Activated CD8-positive, alpha-beta memory T cell treated with anti-CD3 and anti-CD28 coated beads, Interleukin-2, amount 50 U/mL, for 24 hours (primary cell): Measurements from ENCODE around the gene TCF7L2.

Experiments used
- DNase-seq: peaks from one replicate; pipeline ENCODE4 v3.0.0-alpha.2; 2020; ENCODE audit errors: extremely low read depth

The TCF7L2 gene

DNA sequence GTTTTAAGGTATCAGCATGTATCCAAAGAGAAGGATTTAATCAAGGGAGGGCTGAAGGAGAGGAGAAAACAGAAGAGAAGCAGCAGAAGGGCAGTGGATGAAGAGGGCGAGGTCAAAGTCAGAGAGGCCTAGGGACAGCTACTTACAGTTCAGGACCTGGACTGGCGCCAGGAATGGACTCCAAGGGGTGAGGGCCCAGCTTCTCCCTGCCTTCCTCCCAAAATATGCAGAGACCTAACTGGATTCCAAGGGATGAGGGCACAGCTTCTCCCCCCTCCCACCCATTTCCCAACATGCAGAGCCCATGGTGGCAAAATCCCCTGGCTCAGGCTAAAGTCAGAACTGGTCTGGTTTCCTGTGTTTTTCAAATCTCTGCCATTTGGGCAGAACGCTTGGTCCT lies 3.4 kb upstream of the TCF7L2 start:
- no peak for DNase-seq

DNA sequence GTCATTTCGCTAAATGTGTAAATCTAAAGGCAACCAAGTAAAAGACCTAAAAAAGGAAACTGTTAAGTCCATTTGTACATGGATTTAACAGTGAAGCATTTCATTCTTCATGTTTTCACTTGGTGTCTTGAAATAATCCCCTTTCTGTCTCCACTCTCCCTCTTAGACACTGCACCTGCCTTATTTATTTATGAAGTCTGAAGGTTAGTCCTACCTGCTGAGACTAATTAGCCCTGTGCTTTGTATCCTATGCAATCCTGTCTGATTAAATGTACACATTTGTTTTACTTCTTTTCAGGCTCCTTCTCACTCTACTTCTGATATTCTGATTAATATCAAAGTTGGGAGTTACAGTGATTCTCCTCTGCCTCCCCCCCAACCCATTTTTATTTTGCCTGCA lies 1.9 kb upstream of the TCF7L2 start:
- no peak for DNase-seq

DNA sequence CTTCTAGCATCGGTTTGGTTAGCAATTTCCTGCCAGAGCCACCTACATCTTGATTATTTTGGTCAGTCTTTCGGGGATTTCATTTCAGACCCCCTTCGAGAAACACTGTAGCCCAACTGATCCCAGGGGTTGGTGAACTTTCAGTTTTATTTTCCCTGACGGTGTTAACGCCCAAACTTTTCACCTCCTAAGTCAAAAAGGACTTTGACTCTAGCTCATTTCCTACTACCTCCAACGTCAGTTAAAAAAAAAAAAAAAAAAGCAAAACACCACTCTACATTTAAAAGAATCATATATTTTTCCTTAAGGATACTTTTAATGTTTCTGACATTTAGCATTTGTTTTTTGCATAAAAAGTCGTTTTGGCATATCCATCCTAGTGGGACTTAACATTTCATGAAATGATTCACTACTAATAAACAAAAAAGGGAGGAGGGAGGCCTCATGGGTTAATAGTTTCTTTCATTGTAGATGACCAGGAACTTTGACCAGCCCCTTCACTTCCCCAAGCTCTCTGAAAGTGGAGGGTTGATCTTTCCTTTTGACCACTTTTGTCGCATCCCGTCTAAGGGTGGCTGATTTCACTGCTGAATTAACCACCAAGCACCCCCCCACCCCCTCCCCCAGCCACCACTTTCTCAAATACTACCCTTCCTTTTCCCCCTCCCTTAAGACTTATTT lies 764 bp upstream of the TCF7L2 start:
- no peak for DNase-seq

DNA sequence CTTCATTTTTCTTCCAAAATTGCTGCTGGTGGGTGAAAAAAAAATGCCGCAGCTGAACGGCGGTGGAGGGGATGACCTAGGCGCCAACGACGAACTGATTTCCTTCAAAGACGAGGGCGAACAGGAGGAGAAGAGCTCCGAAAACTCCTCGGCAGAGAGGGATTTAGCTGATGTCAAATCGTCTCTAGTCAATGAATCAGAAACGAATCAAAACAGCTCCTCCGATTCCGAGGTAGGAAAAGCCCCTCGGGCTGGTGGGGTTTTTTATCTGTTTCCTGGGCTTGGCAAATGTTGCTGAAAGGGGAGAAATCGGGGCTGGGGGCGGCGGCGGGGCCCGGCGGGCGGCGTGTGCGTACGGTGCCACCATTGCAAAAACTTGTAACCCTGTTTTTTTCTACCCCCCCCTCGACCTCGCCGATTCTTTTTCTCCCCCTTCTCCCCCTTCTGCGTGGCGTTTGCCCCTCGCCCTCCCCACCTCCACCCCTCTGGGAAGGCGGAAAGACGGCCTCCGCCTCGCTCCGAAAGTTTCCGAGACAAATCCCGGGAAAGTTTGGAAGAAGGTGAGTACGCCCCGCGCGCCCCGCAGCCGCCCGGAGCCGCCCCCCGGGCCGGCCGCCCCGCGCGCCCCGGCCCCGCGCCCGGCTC lies 789 bp downstream of the TCF7L2 start:
- DNase-seq = no peak

DNA sequence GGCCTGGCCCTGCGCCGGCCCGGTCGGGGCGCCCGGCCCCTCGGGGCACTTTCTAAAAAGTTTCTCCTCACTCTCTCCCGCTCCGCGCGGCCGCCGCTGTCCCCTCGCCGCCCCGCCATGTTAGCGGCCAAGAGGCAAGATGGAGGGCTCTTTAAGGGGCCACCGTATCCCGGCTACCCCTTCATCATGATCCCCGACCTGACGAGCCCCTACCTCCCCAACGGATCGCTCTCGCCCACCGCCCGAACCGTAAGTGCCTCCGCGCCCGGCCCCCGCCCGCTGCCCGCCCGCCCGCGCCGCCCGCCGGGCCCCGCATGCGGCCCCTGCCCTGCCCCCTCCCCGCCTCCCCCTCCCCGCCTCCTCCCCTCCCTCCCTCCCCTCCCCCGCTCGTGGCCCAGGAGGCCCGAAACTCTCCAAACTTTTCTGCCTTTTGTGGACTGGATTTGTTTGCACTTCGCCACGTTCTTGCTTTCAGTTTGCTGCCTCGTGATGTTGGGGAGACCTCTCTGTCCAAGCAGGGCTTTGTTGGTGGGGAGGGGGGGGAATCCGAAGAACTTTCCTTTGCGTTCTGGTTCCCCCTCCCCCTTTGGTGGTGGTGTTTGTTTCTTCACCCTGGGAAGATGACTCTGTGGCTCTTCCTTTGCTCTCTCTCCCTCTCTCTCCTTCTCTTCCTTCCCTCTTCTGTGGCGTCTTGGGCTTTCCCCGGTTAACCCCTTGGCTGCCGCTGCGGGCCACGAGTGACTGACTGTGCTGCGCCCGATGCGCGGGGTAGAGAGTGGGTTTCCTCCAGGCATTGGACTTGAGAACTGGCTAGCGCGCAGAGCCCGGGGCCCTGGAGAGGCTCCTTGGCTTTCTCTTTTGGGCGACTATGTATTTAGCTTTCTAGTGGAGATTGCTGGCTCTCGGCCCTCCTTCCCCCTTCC lies 1.6 kb downstream of the TCF7L2 start:
- DNase-seq = no peak

DNA sequence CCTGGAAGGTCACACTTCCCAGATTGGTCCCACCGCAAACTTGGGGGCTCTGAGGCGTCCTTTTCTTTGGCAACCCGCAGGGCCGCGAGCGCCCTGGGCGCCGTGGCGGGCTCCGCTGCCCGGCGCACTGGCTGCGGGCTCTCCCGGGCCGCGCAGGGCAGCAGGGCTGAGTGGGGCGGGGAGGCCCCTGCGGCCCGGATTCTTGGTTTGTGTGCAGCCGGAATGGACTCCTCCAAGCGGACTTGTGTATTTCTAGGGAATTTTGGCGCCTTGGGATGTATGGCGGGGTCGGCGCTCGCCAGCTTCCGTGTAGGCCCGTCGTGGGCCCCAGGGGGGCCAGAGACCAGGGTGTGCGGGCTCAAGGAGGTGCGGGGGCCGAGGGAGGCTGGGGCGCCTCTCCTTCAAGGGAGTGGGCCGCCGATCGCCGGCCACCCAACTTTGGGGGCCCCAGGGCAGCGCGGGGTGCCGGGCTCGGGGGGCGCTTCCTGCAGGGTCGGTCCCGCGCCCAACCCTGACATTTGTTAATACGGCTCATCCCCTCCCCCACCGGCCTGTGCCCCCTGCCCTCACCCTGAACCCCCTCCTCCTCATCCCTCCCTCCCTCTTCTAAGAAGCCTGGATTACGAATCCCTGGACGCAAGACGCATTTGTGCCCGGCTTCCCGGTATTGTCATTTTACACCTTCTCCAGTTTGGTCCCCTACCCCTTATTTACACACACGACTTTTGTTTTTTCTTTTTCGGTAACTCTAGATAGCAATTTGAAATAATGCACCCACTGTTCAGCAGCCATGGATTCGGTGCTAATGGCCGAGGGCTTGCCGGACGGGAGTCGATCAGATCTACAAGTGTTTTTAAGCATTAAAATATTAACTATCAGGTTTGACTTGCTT lies 2.5 kb downstream of the TCF7L2 start:
- DNase-seq = no peak

DNA sequence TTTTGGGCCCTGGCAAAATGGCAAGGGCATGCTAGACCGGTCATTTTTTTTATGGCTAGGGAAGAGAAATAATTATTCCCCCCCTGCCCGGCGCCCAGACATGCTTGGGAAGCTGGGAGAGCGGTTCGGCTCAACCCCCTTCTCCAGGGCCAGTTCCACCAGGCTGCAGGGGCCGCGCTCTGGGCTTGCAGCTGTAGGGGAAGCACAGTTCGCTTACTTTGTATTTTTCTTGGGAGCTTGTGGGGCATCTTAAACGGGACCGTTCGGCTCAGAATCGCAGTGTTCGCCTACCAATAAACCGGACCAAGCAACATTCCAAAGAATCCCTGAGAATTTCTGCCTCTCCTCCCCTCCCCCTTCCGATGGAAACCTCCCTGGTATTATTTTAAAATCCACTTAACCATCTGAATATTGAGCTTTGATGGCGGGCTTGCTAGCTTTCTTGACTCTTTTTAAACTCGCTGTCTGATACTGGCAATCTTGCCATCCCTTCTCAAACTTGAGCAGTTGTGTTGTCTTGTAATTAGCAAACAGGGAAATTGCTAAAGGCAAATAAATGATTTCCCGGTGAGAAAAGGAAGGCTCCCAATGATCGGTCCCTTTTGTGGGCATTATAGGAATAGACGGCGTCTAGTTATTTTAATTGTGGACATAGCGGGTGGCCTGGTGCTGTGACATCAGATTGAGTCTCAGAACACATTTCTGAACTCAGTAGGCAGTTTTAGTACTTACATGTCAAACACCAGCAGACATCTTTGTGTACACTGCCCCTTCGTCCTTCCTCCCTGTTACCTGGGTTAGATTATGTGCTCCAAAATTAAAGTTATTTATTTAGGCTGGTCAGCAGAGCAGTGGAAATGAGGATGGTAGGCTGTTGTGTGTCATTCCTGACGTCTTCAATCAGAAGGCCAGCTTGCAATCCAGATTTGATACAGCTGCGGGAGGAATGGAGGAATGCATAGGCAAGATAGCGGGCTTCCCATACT lies 3.4 kb downstream of the TCF7L2 start:
- DNase-seq = no peak

DNA sequence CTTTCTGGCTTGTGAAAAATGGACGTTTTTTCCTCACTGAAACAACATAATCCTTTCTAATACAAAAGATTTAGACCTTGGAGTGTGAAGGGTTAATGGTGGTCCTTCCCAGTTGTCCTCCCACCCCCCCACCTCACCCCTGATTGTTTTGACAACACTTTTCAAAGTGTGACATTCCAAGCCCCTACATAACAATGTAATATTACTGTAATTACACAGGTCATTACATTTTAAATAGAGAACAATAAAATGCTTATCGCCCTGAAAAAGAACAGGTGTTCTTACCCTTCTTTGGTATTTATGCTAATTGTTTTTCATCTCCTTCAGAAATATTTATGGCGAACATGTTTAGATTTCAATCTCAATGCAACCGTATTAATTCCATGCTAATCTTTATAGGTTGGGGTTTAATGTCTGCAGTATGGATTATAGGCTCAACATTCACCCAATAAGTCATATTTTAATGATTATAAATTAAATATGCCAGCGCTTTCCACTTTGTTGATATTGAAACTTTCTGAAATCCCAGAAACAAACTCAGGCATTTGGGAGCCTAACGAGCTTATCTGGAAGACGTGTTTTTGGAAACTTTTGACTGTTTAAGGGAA lies 5.0 kb downstream of the TCF7L2 start:
- DNase-seq = no peak

DNA sequence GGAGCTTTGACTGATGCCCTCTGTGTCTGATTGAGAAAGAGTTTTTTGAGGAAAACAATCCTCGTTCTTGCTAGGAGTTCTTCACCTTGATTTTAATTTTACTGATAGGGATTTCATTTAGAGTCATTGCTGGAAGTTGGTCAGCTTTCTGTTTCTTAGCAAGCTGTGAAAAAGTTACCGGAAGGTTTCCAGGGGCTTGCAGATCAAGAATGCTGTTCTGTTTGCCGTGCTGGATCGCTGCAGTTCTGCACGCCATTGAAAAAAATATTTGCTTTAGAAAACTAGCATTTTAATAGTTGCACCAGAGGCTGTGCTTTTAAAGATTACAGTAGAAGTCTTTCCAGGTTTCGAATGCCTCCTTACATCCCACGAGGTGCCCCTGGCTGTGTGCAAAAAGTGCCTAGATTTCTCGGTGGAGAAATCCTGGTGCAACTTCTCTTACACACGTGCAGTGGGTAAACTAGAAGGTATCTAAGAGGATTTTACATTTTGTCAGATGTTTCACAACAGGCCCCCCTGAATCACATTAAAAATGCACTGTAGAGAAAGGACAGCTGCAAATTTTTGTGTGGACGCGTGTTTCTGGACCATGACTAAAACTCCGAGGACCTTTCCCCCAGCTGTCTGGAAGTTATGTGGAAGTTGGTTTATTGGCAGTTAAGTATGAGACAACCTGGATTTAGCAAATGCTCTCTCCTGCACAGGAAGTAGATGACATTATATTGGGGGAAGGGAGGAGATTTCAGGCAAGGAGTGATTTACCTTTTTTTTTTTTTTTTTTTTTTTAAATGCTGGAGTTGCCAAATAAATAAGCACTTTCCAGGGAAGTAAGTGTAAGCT lies 5.8 kb downstream of the TCF7L2 start:
- DNase-seq = no peak

DNA sequence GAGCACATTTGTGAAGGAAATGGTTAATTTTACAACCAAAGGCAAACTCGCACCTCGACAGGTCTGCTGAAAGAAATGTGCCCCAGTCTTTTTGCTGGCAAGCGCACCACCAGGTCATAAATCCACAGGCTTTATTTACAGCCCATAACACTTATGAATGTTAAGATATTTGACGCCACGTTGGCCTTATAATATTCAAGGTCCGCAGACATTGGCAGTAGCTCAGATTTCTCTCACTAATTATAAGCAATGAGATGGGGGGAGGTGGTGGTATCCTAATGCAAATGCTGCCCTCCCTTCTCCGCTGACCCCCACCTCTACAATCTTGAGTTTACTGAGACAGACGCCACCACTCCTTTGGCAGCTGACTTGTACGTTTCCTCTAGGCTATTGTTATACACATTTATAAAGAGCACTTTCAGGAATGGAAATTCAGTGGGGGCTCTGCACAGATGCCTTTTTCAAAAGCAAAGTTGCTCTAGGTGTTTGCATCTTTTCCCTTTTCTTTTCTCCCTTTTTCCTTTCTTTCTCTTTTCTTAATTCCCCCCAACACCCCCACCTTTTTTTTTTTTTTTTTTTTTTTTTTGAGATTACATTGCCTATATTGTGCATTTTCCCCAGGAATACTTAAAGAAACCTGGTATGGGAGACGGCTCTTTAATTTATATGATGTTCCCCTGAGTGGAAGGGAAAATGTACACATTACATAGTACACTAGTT lies 6.7 kb downstream of the TCF7L2 start:
- no peak for DNase-seq

DNA sequence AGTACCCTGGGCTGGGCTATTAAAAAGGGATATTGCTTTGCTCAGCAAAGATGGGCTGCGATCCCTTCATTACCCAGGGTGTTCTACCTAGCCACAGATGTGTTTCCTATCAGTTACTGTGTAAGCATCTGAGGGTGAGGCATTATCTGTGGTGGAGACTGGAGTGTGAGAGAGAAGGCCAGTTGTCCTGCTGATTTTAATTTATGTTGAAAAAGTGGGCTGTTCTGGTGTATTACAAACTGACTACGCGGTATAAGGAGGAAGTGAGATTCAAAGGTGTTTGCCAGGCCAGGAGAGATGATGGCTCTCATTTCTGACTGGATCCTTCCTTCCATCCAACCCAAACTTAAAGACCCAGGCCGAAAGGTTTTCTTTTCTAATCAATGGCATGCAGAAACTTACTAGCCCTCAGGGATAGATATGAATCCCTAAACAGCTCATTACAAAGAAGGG lies 7.6 kb downstream of the TCF7L2 start:
- DNase-seq = no peak

DNA sequence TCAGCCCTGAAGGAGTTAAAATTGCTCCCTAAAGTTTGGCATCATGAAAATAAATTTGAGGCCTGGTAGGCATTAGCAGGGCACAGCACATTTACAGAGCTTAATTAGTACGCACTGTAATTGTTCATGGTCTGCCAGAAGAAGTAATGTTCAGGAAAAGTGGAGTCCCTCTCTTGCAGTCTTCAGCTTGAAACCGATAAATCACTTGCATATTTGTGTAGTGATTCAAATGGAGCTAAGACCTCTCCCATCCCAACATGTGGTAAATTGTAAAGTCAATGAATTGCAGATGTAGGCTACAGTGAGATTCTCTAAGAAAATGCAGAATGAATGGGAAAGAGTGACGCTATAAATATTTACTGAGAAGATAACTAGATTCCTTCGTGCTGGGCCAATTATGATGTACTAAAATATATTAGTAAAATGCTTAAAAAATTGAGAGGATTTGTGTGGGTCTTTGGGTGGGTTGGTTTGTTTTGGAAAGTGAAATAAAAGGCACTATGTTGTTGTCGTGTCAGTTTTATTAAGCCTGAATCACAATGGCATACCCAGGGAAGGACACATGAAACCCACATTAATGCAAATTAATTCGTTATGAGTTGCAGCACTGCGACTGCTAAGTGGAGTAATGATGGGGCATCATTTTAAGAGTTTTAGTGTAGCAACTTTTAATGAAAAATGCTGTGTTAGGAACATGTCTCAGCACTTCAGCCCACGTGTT lies 8.4 kb downstream of the TCF7L2 start:
- DNase-seq = no peak

DNA sequence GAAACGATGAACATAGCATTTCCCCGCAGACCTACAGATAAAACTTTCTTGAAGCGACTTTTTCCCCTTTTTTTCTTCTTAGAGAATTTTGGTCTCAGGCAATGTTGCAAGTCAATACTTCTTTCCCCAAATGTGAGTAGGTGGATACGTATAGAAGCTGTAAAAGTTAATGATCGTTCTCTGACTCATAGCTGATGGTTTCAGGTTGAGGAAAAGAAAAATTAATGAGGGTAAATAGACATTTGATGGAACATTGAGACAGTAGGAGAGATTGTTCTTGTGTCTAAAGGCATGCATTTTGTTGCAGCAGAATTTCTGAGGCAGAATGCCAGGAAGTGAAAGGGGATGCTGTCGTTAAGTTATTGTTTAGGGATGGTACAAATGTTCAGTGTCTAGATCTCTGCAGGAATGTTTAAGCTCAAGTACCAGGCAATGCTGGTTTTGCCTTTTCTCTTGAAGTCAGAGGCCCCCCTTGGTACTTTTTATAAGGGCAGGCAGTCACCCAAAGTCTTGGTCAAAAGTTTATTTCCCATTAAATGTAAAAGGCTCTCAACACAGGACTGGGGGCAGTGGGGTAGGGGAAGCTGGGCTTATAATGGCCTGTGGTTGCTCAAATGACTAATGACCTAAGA lies 9.3 kb downstream of the TCF7L2 start:
- no peak for DNase-seq

DNA sequence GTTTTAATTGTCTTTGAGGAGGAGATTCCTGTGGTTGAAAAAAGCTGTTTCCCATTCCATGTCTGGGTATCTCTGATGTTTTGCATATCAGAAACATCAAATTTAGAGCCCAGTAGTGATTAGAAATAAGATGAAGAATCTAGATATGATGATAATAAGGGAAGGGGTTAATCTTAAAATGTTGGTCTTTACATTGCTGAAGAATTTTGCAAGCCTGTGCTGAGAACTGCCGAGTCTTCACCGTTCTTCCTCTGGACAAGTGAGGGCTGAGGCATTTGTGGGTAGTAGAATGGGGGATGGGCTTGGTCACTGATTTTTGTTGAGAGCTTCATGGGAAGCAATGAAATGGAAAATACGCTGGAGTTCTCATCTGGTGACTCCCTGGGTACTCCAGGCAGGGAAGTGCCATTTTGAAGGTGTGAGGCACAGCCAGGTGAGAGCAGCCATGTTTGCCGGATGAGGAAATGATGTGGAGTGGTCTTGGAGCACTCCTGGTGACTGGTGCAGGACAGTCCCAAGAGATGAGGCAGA lies 10.2 kb downstream of the TCF7L2 start:
- no peak for DNase-seq

DNA sequence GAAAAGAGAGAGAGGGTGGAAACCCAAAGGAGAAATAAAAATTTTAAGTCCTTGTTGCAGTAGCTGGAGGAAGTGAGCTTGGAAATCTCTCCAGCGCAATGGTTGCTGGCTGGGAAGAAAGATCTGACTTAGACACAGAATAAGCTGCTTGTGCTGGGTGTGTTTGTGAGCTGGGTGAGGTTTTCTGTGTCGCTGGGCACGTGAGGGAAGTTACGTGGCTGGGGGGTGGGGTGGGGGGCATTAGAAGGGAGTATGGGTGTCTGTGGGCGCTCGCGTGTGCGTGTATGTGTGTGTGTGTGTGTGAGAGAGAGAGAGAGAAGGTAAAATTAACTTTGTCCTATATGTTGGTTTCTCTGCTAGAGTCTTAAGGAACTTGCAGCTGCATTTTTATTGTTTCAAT lies 11.6 kb downstream of the TCF7L2 start:
- DNase-seq = no peak

DNA sequence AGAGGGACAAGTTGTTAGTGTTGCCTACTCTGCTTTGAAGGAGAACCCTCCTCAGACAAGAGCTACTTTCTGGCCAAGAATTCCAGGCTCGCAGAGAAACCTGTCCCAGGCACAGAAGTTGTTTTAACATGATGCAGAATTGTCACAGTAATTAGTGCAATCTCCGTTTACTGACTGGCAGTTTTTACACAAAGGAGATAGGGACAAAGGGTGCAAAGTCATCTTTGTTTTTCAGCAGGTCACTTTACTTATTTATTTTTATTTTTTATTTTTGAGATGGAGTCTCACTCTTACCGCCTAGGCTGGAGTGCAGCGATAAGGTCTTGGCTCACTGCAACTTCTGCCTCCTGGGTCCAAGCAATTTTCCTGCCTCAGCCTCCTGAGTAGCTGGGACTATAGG lies 12.3 kb downstream of the TCF7L2 start:
- no peak for DNase-seq

DNA sequence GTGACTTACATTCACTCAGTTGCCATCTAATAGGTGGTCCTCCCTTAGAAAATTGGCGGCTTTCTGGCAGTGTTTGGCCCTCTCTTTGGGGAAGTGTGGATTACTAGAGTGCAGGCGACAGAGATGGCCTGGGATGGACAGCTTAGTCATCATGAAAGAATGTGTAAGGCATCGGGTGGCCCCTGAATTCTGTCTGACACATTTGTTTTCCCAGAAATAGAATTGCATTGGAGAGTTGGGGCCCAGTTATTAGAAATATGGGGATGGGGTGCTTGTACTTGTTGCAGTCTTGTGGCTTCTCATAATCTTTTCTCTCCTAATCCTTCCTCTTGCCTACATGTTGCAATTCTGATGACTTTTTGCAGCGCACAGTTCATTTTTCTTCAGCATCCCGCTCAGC lies 13.8 kb downstream of the TCF7L2 start:
- DNase-seq = no peak
